Left renal cortex interstitium (tissue), 4 donors: ENCODE measurements around the gene TNFAIP8L1. TPM values are rescaled to one million over a fixed set of nuclear protein-coding genes. Genes with fewer than 3 reads are reported as not detected.
"Not testable (repeated sequence)": the region's sequence is repeated elsewhere in the genome, so short reads cannot be mapped to it uniquely, and the experiment has no call there.

Experiments used
- DNase-seq, 4 donors: peaks; one replicate each; pipeline ENCODE4 v3.0.0-alpha.2; 2013; ENCODE audit warnings: low read depth in 4 of 4, low spot score in 2 of 4, missing footprints in 1 of 4
- polyA plus RNA-seq, 4 donors: library from polyadenylated mRNA; unstranded; fragments of 120-200 nt; gene quantifications; one replicate each; pipeline ENCODE4 v1.2.1, GENCODE V29; 2013; ENCODE audit not compliant: insufficient read length in 4 of 4

TNFAIP8L1 gene
- polyA plus RNA-seq, 4 donors: 12.8 to 15.1 (median 13.4) TPM

GRCh38 chr19:4673726-4674125, 34.4 kb downstream of the TNFAIP8L1 start:
- no peak for DNase-seq

- no peak for DNase-seq
Observed at GRCh38 chr19:4675346-4675745, 36.0 kb downstream of the TNFAIP8L1 start.

- no peak for DNase-seq
Observed at GRCh38 chr19:4676955-4677731, 37.8 kb downstream of the TNFAIP8L1 start.

GRCh38 chr19:4678881-4679790, 39.8 kb downstream of the TNFAIP8L1 start:
- DNase-seq: no peak

- not testable (repeated sequence) for DNase-seq
Observed at GRCh38 chr19:4680021-4680420, 40.7 kb downstream of the TNFAIP8L1 start.

GRCh38 chr19:4682417-4683200, 43.3 kb downstream of the TNFAIP8L1 start:
- DNase-seq: no peak

GRCh38 chr19:4684312-4685095, 45.2 kb downstream of the TNFAIP8L1 start:
- no peak for DNase-seq

GRCh38 chr19:4686700-4687099, 47.4 kb downstream of the TNFAIP8L1 start:
- no peak for DNase-seq

GRCh38 chr19:4687396-4687795, 48.1 kb downstream of the TNFAIP8L1 start:
- no peak for DNase-seq

GRCh38 chr19:4688587-4688986, 49.3 kb downstream of the TNFAIP8L1 start:
- DNase-seq: no peak

GRCh38 chr19:4689403-4689802, 50.1 kb downstream of the TNFAIP8L1 start:
- DNase-seq: no peak

GRCh38 chr19:4690361-4690760, 51.0 kb downstream of the TNFAIP8L1 start:
- no peak for DNase-seq

GRCh38 chr19:4691373-4691772, 52.1 kb downstream of the TNFAIP8L1 start:
- no peak for DNase-seq

- no peak for DNase-seq
Observed at GRCh38 chr19:4692251-4693077, 53.1 kb downstream of the TNFAIP8L1 start.

GRCh38 chr19:4693078-4693350, 53.7 kb downstream of the TNFAIP8L1 start:
- no peak for DNase-seq

- no peak for DNase-seq
Observed at GRCh38 chr19:4693471-4694121, 54.3 kb downstream of the TNFAIP8L1 start.

GRCh38 chr19:4694211-4694987, 55.1 kb downstream of the TNFAIP8L1 start:
- DNase-seq: no peak

GRCh38 chr19:4695224-4695731, 56.0 kb downstream of the TNFAIP8L1 start:
- DNase-seq: no peak
